NCI-H1930 (cell line): ENCODE results near the gene TCERG1L.

ENCODE experiments used
- DNase-seq, 2 experiments: peaks; one replicate each; lab custom pipeline; 2025; lab: John Stamatoyannopoulos, UW

Gene TCERG1L

DNA sequence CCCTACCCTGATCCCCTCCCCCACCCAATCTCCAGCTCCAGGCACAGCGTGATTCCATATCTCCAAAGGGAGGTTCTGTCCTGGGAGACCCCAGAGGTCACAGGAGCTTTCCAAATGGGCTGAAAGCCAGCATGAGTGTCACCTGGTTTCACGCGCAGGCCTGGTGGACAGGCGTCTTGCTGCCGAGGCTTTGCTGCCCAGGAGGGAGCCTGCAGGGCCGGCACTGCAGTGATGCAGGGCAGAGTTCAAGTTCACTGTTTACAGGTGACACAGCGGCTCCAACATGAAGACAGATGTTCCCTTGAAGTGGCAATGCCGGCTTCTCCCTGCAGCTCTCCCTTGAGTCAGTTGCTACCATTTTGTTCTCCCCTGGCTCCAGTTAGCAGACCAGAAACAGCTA is 104.3 kb downstream of the TCERG1L start:
- DNase-seq = no peak

DNA sequence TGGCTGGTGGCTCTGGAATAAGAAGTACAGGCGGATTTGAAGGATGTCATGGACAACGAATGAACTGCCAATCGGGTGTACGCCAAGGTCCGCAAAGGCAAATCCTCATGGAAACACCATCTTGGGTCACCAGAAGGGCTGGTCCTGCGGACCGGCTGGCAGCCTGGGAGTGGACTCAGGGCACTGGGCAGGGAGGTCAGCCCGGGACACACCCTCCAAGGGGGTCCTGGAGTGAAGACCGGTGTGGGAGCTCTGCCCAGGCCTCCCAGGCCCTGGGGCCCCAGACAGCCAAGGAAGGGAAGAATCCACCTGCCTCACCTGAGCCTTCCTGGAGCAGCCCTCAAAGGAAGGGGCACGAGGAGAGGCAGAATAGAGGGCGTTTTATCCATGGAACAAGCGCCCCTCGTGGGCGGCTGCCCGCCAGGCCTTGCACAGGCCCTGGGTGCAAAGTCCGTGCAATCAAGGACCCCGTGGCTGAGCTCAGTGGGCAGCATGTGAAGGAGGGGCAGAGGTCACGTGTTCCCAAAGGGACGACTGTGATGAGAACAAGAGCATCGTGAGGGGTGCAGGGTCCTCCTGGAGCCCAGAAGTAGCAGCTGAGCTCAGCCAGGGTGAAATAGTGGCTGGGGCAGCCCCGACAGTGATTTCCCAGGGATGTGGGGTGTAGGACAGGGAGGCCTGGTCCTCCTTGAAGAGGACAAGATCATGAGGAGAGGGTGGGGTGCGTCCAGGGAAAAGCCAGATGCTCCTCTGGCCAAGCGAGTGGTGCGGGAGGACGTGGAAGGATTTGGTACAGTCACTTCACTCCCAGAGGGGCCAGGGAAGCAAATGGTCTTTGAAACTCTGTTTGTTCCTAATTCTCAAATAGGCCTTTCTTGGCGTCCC is 105.2 kb downstream of the TCERG1L start:
- no peak for DNase-seq

DNA sequence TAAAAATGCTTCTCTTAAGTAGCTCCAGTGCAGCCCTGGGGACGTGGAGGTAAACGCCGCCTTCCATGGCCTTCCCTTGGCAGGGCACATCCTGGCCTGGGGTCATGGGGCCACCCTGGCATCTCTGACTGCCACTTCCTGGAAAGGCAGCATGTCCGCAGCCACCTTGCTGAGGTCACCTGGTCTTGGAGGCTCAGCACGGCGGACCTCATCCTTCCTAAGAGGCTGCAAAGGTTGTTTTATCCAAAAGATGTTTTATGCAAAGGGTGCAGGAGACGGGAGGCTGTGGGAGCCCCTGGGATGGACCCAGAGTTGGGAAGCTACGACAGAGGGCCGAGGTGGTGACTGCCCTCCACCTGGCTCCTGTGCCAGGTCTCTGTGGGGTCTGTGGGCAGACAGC is 106.0 kb downstream of the TCERG1L start:
- DNase-seq = no peak

DNA sequence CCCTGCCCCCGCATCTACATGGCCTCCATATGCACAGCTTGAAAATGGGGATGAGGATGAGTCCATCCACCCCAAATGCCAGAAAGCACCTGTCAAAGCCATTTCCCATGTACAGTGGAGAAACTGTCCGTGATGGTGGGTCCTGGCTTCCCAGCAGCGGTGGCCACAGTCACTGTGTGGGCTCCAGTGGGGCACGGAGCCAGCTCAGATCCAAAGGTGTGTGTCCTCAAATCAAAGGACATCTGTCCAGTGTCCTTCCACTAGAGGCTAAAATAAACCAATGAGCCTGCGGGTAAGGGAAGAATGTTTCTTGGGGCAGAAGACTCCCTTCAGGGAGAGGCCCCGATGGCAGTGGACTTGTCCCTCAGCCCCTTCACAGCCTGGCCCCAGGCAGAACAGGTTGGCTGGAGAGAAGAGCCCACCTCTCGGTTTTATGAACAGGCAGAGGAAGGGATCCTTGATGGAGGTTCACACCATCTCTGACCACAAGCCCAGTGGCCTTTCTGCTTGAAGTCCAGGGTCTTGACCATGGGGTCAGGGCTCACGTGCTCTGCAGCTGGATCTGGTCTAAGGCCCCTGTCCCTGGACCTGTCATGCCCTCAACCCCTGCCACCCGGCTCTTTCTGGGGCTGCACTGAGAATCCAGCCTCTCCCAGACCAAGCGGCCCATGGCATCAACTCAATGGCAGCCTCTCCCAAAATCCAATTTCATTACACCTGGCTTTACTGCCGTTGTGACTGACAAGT is 106.9 kb downstream of the TCERG1L start:
- DNase-seq = no peak

DNA sequence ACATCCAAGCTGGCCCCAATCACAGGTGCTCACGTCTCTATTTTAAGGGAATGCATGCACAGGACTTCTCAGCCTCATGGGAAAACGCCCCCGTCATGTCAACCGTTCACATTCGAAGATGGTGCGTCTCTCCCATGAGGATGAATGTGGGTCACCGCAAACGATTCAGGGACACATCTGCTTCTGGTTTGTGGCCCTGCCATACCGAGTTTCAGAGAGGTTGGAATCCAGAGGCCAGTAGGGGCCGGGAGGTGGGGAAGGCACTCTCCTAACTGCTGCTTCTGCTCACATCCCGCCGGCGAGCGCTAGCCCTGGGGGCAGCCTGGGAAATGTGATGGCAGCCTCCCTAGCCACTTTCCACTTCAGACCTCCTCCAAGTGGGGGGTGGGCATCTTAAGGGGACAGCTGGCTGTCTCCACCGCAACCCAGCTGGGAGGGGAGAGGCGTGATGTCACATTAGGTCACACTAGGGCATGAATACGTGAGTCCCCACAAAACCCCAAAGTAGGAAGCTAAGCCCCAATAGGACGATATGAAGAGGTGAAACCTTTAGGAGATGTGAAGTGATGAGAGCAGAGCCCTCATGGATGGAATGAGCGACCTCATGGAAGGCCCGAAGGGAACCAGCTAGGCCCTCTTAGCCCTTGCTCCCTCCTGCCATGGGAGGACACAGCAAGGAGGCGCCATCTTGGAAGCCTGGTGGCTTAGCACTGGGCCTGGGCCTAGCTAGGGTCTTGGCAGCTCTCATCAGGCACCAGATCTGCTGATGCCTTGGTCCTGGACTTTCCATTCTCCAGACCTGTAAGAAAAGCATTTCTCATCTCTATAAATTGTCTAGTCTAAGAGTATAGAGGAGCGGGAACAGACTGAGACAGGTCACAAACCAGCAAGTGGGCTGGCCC is 107.8 kb downstream of the TCERG1L start:
- DNase-seq = no peak

DNA sequence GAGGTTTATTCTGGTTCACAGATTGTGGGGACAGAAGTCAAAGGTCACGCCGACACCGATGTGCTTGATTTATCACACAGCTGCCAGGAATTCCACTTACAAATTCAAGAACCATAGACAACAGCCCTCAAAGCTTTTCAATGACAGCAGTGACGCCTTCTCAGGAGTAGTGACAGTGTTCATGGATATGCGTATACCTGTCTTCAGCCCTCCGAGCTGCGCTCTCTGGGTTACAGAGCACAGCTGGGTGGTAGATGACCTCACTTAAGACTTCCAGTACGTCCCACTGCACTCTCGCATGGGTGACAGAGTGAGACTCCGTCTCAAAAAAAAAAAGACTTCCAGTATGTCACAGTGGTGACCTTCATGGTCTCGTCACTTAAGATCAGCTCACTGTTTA is 108.5 kb downstream of the TCERG1L start:
- DNase-seq = no peak

DNA sequence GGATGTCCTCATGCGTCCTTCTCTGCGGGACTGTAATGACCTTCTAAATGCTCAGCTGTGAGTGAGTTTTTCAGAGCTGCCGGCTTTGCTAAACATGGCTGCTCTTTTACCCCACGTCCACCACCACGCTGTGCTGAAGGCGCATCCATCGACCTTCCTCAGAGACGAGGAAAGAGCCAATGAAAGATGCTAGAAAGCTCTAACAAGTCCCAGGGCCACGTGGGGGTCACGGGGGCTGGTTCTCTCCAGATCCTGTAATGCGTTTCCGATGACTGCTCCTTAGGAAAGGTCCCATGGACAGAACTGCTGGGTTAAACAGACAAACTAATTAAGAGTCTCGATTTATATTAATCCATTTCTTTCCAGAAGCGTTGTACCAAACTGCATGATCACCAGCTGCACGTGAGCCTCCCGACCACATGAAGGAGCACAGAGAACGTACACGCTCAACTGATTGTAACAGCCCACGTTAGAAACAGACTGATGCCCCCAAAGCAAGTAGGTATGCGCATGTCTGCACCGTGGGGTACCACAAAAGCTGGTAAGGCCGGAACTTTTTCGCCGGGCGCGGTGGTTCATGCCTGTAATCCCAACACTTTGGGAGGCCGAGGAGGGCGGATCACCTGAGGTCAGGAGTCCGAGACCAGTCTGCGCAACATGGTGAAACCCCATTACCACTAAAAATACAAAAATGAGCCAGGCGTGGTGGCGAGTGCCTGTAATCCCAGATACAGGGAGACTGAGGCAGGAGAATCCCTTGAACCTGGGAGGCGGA is 109.6 kb downstream of the TCERG1L start:
- no peak for DNase-seq

DNA sequence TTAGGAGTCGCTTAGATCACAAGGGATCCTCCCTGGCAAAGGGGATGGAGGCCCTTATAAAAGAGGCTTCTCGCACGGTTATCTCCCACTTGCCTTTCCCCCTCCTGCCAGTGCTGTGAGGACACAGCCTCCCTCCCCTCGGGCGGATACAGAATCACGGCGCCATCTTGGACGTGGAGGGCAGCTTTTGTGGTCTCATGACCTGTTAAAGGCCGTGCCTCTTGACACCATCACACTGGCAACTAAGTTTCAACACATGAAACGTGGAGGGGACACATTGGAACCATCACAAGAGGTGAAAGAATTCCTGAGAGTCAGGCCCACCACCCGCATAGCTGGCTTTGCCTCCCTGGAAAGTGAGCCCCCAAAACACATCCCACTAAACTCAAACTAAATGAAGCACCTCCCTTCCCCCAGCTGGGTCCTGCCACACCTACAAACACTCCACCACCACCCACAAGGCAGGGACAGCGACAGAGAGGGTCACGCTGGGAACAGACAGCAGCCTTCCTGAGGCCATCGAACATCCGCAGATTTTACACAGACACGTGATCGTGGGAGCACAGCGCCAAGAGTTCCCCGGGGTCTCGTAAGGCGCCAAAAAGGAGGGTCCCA is 110.6 kb downstream of the TCERG1L start:
- no peak for DNase-seq

DNA sequence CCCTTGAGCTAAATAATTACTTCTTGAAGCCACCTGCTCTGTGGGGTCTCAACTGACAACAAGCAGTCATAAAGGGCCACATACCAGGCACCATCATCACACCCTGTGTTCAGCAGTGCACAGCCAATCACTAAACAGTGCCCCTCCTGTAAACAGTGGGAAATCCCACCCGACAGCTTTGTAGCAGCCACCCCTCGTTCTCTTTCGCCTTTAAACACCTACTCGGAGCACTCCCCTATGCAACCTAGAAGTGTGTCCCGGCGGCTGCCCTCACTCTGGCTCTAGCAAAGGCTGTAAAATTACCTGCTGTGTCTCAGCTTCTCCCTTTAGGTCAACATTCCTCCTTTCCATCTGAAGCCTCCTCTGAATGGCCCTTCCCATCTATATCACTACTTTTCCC is 111.9 kb downstream of the TCERG1L start:
- DNase-seq = no peak

DNA sequence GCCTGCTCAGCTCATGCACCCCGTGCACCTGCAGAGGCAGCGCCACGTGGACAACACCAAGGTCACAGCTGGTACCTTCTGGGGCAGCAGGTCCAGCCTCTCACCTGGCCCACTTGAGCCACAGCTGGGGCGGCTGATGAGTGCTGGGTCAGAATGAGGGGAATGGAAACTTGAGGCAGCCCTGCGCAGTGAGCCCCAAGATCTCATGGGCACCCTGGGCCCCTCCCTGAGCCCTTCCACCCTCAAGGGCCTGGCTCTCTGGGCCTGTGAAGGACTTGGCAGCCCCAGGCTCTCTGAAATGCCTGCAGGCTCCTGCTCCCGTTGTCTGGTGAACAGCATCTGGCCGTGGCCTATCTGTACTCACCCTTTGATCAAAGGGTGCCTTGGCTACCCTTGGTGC is 112.7 kb downstream of the TCERG1L start:
- no peak for DNase-seq

DNA sequence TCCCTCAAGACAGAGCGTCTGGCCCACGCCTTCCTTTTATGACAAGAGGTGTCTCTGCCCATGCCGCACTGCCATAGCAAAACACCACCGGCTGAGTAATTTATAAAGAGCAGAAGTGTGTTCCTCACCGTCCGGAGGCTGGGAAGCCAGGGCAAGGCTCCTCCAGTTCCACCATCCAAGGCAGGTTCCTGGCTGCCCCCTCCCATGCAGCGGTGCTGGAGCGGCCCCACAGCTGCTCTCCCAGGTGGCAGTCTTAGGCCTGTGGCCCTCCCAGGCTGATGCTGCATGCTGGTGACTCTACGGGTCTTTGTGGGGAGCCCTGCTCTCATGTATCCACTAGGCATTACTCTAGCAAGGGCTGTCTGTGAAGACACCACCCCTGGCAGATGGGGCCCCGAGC is 113.1 kb downstream of the TCERG1L start:
- no peak for DNase-seq

DNA sequence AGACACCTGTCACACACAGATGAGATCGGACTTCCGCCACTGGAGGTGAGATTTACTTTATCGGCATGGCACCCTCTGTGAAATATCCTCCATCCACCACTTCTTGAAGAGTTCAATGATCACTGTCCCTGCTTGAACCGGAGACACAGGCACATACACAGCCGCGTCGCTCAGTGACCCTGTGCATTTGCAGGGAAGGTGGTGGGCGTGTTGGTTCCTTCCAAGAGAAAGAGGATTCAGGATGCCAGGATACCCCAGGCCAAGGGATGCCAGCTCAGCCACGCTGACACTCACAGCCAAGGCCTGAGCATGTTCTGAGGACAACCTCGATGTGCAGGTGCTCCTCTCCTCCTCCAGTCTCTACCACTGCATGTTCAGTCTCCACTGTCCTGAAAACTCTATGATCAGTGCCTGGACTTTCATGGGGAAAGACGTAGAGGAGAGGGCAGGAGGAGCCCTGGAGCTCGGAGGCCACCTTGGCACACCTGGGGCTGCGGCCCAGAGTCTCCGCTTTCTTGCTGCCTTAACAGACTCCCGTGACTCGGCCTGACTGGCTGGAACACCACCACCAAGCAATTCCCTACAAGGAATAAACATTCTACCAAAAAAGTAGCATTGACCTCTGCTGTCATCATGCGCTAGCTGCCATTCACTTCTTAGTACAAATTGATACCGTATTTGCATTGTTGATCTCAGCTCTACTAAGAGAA is 115.2 kb downstream of the TCERG1L start:
- DNase-seq = no peak

DNA sequence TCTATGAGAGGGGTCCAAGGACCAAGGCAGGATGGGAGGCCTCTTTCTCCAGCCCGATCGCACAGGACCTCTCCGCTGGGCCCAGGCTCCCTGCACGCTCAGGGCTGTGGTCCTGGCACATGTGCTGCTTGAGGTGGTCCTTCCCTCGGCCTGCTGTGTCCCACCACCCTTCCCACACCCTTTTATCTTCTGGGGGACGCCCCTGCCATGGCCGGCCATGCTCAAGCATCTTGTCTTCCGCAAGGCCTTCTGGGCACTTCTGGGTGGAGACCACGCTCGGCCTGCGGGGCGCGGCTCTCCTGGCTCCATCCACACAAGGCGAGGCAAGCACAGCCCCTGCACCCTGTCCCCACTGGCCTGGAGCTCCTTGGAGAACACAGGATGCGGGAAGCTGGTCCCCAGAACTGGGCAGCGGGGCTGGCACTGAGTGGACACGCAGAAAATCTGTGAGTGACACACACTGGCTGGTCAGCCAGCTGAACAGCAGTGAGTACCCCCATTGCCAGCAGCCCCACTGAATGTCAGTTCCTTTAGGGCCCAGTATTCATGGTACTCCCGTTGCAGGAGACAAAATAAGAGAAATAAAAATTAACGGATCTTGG is 115.9 kb downstream of the TCERG1L start:
- DNase-seq = no peak

DNA sequence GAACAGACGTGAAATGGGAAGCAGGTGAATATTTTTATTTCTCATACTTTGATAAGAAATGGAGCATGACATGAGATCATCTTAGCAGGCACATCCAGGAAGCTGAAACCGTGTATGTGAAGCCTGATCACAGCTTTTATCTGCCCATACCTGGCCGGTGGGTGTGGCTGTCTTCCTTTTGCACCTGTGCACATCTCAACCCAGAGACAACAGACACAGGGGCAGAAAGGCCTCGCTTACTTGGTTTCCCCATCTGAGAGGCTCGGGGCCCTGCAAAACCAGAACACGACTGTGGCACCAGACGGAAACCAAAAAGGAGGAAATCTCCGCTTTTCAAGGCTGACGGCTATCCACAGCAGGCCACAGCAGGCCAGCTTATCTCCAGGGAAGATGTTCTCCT is 116.4 kb downstream of the TCERG1L start:
- DNase-seq = no peak

DNA sequence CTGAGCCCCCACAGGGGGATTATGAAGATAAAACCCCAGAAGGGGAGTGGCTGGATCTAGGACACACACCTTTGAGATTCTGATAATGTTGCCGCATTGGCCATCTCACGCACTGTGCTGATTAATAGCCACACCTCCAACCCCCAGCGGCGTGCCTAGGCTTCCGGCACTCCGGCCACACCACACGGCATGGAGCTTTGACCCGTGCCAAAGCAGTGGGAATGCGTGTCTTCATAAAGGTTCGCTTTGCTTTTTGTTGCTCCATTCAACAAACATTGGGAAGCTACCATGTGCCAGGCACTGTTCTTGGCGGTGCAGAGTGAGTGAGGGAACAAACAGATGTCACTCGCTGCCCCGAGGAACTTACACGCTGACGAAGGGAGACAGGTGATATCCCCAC is 117.6 kb downstream of the TCERG1L start:
- DNase-seq = no peak

DNA sequence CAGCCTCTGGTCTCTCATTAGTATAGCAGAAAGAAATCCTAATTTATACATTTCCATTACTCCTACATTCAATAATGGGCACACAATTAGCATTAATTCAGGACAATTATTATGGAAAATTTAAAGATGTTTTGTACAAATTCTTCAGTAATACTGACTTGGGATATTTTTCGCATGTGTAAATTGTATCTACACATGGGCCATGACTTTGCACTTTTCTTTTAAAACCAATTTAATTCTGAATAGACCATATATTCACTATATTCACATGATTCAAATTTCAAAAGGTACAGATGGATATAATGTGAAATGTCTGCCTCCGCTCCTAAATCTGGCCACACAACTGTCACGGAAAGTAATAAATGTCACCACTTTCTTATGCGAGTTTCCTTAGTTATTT is 123.0 kb downstream of the TCERG1L start:
- no peak for DNase-seq

DNA sequence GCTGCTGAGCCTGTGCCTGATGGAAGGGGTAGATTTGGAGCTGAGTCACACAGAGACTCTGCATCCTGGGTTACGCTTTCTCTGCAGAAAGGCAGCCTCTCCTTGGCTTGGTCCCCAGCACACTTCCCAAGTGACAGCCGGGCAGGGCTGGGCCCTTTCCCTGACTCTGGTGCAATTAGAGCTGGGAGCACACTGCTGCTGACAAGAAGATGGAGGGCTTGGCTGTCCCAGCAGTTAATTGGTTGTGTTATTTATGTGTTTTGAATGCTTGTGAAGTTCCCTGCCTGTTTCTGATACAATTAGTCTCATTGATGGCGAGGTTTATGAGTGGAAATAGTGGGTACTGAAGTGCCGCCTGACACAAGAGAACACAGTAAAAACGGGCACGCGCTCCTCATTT is 123.6 kb downstream of the TCERG1L start:
- DNase-seq = no peak

DNA sequence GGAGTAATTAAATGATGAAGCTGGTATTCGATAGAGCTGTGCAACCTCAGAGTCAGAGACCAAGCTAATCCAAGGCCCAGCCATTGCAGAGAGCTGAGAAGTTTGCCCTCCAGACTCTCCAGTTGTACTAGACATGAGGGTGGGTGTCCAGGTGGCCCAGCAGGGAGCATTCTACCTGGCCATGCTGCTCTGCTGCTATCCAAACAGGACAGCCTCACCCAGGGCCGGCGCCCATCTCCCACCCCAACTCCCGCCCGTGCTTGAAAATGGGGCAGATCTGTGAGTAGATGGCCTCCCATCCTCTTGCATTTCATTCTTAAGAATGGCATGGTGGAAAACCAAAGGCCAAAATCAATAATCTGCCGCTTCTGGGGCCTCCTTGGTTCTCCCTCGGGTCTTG is 124.2 kb downstream of the TCERG1L start:
- DNase-seq = no peak

DNA sequence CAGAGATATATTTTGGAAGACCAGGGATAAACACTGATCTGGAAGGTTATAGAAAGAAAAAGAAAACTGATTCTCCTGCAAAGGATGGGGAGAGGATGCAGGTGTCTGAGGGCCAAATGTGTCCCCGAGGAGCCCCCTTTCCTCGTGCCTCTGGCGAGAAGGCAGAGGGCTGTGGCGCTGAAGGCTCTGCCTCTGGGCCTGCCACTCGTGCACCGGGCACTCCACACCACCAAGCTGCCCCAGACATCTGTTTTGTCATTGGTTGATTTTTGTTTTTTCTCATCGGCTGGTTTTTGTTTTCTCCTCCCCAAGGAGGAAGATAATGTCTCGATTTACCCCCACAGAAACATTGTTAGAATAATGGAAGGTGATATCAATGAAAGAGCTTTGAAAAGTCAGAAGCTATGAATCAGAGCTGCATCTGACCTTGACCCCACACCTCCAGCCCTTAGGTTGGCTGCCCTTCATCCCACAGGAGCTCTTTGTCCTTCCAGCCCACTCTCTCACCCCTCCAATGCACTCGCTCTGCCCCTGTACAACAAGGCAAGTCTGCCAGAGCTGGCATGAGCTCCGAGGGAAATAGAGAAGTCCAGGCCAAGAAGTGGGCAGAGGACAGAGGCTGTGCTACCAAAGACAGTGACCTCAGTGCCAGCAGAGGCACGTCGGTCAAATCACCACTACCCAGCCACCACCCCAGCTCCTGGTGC is 124.8 kb downstream of the TCERG1L start:
- DNase-seq = no peak
